ENCODE data around the gene RFPL1.
"Not testable (repeated sequence)": the region's sequence is repeated elsewhere in the genome, so short reads cannot be mapped to it uniquely, and the experiment has no call there.

Gene RFPL1

DNA sequence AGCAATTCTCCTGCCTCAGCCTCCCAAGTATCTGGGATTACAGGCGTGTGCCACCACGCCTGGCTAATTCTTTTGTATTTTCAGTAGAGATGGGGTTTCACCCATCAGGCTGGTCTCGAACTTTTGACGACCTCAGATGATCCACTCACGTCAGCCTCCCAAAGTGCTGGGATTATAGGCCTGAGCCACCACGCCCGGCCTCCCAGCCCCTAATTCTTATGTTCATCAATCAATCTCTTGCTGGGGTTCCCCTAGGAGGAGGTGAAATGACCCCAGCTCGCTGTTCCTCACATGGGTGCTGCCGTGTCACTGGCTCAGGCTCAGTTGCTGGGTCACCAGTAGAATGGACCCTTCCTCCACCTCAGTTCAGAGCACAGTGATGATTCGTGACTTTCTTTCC is at the start of gene RFPL1:
TSS of gene RFPL1 (plus strand) at position 301 of the 400 bp plus-strand sequence.
- DNase-seq: not testable (repeated sequence)

DNA sequence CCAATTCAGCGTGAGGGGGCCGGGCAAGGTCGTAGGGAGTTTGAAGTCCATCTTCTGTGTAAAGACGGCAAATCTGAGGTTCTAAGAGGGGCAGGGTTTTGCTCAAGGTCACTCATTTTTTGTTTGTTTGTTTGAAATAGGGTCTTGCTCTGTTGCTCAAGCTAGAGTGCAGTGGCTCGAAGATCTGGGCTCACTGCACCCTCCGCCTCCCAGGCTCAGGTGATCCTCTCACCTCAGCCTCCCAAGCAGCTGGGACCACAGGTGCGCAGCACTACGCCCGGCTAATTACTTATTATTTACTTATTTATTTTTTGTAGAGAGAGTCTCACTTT is 49.7 kb upstream of the RFPL1 start:
- DNase-seq: no peak

DNA sequence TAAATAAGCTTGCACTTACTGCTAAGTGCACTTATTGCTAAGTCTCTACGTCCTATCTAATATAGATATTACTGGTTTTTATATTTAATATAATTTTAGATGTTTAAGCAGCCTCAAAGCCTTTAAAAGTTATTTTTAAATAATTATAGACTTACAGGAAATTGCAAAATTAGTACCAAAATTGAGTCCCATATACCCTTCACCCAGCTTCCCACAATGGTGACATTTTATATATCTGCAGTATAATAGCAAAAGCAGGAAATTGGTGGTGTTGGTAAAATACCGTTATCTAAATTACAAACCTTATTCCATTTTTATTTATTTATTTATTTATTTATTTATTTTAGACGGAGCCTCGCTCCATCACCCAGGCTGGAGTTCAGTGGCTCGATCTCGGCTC is 48.1 kb upstream of the RFPL1 start:
- no peak for DNase-seq

DNA sequence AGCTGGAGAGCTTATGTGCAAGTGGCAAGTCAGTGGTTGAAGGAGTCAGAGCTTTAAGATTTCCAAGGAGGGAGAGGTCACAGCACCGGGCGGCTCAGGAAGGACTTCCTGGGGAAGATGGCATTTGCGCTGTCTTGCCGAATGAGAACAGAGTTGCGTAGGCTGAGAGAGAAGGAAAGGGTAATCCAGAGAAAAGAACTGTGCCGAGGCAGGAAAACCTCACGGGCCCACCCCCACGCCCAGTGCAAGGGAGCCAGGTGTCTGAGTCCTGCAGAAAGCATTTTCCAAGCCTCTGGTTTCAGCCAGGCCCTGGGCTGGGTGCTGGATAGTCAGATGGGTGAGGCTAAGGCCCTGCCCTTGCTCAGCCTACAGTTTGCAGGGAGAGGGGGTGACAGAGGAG is 46.8 kb upstream of the RFPL1 start:
- no peak for DNase-seq

DNA sequence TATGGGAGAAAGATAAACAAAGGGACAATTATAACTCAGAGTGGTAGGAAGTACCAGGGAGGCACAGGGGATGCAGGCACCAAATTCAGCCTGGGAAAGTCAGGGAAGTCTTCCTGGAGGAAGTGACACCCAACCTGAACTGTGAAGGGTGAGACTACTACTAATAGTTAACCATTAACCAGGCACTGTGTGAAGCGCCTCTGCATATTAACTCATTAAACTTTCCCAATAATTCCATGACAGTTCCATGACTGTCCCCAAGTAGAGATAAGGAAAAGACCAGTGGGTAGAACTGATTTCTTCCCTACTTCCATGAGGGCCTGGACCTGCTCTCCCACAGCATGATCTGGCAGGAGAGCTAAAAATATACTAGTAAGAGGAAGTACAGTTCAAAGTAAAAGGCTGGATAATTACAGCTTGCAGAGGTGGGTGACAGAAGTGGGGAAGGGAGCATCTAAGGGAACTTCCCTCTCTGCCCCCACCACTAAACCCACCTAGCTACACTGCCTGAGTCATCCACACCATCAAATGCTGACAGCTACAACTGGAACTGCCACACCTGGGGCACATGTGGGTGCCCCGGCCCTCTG is 45.3 kb upstream of the RFPL1 start:
- DNase-seq: no peak

DNA sequence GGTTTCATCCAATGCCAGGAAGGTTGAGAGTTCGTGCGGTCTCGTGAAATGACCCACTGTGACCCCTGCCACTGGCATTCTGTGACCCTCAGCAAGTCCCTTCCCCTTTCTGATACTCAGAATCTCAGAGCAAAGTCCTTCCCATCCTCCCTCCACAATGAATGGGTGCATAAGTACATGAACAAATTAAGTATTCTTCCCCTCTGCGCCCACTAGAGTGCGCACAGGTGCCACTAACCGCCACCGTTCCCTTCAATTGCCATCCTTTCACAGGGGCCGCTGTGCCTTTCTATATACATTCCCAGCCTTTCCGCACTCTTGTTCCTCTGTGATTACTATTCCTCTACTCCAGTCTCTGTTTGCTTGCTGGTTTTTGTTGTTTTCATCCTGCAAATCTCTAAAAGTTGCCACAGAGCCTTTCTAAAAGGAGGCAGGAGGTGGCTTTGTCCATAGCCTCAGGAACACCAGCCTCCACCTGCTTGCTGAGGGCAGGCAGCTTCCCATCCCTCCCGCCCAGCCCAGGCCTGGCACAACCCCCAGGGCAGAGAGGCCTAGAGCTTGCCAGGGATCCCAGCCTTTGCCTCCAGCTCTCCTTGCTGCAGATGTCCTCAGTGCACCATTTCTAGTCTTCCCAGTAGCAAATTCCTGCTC is 43.3 kb upstream of the RFPL1 start:
- peak; percentile 64 for DNase-seq

DNA sequence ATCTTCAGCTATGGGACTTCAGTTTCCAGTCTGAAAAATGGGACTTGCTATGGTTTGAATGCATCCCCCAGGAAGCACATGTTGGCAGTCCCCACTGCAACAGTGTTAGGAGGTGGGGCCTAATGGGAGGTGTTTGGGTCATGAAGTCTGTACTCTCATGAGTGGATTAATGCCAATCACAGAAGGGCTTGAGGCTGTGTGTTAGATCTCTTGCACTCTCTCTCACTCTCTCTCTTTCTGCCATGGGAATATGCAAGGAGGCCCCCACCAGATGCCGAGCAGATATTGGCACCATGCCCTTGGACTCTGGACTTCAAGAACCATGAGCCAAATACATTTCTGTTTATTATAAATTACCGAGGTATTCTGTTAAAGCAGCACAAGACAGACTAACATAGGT is 42.3 kb upstream of the RFPL1 start:
- DNase-seq: no peak

DNA sequence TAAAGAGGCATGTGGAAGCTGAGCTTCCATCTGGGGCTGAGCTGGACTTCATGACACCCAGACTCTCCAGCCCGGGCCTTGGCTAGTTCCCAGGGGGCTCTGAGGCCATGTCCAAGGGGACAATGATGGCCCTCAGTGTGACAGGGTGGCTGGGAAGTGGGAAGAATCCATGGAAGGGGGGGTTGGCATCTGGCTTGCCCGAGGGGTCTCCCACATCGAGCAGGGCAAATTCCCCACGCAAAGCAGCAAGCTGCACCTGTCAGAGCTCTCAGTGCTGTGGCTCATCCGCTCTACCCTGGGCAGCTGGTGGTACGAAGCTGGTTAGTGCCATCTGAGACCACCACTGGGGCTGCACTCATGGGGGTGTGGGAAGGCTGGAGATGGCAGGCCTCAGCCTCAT is 40.6 kb upstream of the RFPL1 start:
- DNase-seq: no peak

DNA sequence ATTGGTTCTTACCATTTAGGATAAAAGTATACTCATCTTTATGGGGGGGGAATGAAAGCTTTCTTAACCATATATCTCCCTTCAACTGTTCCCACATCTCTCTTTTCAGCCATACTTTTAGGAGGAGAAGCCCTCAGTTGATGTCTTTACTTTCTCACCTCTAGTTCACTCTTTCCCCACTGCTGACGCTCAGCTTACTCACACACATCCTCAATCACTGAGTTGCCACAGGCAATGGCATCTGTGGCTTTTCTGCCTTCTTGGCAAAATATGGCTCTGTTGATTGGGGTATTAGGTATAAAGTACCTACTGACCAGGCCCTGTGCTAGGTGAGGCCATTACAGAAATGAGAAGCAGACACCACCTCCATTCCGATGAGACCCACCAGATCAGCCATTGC is 37.8 kb upstream of the RFPL1 start:
- DNase-seq: no peak

DNA sequence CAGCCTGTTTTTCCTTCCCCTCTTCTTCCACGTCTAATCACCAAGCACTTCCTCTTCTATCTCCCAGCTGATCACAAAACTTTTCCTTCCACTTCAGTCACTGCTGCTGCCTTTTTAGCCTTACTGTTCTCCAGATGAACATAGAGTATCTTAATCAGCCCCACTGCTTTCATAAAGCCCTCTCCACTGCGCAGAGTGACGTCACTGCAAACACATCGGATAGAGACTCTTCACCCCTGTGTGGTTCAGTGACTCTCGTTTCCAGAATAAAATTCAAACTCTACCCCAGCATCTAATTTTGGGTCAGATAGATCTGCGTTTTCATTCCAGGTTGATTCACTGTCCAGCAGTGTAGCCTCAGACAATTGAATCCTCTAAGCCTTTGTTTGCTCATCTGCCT is 36.8 kb upstream of the RFPL1 start:
- DNase-seq: not testable (repeated sequence)

DNA sequence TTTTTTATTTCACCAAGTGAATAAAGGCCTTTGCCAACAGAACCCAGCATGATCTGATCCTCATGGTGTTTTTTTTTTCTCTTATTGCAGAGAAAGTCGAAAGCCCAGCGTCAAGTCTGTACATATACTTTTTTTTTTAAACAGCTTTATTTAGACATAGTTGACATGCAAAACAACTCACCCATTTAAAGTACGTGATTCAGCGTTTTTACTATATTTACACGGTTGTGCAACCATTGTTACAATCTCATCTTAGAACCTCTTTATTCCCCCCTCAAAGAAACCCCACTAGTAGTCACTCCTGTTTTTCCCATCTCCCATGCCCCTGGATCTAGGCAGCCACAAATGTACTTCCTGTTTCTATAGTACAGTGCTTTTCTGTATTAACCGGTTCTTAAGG is 29.4 kb upstream of the RFPL1 start:
- no peak for DNase-seq

DNA sequence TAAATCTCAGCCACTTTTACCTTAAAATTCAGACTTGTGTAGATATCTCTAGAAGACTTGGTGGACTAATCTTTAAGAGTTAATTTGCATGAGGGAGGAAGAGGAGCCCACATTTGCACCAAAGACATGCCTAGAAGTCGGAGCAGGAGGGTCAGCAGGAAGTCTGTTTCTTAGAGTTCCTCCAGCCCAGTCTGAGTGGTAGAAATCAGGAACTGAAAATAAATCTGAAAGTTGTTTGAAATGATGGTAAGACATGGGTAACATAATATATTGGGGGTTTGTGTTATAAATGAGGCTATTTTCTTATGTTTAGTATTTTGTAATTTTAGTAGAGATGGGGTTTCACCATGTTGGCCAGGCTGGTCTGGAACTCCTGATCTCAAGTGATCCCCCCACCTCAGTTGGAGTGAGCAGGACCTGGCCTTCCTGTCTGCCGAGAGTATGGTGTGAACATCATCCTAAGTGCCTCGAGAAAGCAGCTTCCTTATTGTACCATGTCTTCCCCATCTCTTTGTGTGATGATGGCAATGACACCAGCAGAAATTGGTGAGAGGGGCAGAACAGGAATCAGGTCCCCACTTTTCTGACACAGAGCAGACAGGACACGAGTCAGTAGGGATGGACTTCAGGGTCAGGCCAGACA is 26.7 kb upstream of the RFPL1 start:
- DNase-seq: not testable (repeated sequence)

DNA sequence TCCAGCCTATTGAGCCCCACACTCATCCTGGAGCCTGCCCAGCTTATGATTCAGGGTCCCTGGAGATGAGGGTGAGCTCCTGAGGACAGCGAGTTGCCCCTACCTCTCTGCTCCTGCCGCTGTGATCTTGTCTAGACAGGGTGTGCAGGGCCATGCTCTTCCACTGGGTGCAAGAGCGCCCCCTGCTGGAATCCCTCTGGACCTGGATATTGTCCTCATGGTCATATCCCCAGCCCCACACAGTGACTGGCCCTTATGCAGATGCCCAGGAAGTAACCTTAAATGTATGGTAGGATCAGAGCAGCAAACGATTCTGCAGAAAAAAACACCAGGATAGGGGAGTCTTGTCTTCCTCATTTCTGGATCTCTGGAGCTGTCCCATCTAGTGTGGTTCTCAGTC is 25.6 kb upstream of the RFPL1 start:
- not testable (repeated sequence) for DNase-seq

DNA sequence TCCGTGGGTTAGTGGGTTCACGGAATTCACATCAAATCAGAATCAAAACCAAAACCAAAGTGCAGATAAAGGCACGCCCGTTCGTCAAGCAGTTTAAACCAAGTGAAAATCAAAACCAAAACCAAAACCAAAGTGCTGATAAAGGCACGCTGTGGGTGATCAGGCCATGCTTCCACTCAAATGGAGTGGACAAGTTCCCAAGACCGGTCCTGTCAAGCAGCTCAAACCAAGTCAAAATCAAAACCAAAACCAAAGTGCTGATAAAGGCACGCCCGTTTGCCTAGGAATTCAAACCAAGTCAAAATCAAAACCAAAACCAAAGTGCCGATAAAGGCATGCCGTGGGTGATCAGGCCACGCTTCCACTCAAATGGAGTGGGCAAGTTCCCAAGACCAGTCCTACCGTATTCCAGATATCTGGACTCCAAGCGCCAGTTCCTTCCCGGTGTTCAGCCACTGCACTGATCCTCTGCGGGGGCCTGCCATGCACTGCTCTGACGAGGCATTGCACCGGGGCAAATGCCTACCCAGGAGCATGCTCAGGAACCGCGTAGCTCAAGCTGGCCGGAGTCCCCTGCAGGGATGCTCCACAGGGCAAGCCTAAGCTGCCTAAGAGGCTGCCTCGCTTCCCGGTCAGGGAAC is 23.3 kb upstream of the RFPL1 start:
- DNase-seq: peak; percentile 52

DNA sequence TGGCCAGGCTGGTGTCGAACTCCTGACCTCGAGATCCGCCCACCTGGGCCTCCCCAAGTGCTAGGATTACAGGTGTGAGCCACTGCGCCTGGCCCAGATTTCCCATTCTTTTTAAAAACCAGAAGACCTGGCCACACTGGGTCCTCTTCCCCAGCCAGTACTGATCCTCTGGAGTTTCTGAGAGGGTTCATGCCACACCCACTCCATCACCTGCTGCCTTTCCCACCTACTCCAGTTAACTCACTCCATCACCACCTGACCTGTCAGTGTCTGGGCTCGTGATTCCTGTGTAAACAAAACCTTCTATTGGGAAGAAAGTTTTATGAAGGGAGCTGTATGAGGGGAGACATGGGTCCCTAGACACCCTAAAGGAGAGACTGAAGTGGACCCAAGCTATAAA is 19.7 kb upstream of the RFPL1 start:
- not testable (repeated sequence) for DNase-seq

DNA sequence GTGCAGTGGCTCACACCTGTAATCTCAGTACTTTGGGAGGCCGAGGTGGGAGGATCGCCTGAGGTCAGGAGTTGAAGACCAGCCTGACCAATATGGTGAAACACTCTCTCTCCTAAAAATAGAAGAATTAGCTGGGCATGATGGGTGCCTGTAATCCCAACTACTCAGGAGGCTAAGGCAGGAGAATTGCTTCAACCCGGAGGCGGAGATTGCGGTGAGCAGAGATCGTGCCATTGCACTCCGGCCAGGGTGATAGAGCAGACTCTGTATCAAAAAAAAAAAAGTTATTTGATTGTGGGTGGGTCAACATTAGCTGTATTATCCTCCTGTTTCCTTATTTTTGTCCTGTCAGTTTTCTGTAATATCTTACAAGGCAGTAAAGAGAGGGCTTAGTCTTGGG is 11.9 kb upstream of the RFPL1 start:
- no peak for DNase-seq

DNA sequence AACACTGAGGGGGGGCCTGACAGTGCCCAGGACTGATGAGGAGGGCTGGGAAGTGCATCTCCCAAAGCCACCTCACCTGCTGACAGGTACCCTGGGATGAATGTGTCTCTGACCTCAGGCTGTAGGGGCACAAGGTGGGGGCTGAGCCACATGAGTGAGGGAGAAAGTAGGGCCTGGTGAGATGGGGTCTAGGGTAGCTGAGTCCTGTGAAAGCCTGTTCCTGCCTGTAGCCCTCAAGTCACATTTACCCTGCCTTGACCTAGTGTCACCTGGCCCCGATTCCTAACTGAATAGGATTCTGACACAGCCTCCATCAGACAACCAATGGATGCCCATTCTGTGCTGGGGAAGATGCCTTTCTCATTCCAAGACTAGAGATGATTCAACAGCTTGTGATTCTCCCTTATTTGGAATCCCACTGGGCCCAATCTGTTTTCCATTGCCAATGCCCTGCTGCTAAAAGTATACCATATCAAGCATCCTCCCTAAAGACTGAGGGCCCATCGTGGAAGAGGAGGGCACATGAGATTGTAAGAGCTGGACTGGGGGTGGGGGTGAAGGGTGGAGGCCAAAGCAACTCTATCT is 11.1 kb upstream of the RFPL1 start:
- no peak for DNase-seq

DNA sequence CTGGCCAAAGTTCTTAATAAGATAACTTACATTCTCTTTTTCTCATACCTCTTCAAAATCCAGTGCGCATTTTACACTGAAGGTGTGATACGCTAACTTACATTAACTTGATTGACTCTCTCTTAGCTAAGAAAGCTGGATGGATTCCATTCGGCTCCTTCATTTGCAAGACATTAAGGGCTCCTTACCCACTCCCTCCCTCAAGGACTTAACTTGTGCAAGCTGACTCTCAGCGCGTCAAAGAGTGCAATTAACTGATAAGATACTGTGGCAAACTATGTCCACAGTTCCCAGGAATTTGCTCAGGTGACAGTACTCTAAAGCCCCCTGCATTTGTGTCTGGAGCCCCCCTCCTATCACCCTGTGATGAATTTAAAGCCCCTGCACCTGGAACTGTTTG is 6.4 kb upstream of the RFPL1 start:
- no peak for DNase-seq

DNA sequence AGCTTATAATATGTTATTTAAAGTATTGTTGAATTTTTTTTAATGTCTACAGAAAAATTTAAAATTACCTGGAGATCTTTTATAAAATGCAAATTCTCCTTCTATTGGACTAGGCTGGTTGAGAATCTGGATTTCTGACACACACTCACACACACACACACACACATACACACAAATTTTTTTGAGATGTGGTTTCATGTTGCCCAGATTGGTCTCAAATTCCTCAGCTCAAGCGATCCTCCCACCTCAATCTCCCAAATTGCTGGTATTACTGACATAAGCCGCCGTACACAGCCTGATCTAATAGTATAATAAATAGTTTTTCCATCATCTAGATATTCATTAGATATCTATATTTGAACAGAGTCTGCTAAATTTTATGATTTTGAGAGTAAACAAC is 4.5 kb upstream of the RFPL1 start:
- no peak for DNase-seq

DNA sequence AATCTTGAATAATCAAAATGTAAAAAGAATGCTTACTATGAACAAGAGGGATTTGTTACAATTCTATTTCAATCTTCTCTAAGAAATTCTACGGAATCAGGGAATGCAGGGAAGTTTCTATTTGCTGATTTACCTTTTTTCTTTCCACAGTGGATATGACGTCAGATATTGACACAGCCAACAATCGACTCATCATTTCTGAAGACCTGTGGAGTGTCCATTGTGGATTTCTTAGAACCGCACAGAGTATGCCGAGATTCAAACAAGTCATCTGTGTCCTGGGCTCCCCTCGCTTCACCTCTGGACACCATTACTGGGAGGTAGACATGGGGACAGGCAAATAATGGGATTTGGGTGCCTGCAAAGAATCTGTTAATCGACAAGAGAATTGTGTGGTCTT is 4.1 kb upstream of the RFPL1 start:
- DNase-seq: no peak

DNA sequence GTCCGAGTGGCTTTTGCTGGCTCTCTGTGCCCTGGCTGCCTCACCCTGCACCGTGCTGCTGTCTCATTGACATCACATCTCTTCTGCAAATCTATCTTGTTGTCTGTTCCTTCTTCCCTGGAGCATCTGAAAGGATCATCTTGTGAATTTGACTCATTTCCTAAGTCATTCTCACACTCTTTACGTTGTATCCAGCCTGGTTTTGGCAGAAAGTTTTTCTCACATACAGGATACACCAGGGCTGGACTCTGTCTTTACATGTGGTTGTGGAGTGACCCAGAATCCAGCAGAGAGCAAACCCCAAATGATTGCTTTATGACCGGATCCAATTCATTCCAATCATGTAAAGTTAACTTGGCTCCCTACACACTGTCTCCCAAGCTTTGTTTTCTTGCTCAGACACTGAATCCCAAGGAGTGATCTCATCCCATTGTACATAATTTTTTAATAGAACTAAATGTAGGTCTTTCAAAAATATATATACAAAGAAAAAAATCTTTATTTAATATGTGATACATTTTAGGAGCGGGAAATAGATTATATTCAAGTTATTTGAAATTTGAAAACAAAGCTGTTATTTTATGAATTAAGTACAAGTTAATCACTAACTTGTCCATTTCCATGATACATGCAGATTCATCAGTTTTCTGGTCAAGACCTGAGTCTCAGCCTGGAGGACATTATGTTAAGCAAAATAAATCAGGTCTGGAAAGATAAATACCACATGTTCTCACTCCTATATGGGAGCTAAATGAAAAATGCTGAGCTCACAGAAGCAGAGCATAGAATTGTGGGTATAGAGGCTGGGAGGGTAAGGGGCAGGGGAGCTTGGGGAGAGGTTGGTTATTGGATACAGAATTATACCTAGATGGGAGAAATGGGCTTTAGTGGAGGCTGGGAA is 2.9 kb upstream of the RFPL1 start:
- DNase-seq: no peak

DNA sequence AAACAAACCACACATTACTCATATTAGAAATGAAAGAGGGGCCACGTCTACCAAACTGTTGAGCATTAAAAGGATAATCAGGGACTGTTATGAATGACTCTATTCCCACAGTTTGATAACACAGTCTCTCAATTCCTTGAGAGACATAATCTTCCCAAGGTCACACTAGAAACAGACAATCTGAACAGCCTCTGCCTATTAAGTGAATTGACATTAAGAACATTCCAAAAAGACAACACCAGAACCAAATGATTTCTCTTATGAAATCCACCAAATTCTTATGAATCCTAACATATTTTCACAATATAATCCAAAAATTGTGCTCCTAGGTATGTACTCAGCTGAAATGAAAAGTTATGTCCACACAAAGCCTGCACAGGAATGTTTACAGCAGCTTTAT is 4.6 kb downstream of the RFPL1 start:
- no peak for DNase-seq

DNA sequence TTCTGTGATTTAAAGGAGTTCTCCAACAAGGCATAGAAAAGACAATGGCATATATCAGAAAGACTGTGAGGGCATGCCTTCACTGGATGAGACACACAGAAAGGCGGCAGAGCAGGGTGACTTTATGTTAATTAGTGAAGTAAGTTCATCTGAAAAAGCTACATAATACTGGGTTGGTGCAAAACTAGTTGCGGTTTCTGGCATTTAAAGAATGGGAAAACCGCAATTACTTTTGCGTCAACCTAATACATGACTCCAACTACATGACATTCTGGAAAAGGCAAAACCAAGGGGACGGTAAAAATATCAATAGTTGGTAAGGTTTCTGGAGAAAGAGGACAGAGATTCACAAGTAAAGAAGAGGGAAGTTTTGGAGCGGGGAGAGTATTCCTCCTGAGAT is 5.1 kb downstream of the RFPL1 start:
- DNase-seq: no peak
